ENCODE measurements around the gene TGFBR2. TPM values are rescaled to one million over a fixed set of nuclear protein-coding genes. Genes with fewer than 3 reads are reported as not detected.

The TGFBR2 gene
- total RNA-seq, 1 experiment from 2014 or later, result 103 TPM

- H3K9me3 Mint-ChIP-seq (ENCODE audit: unreplicated experiment), result no peaks in the 10 kb centered on the region
- peaks cover 22% of the 10 kb centered on the region for H3K36me3 Mint-ChIP-seq (ENCODE audit: insufficient read depth, unreplicated experiment)
- TSS peak; percentile 33 for BruUV-seq (replicated peaks)
- ChIA-PET CTCF (interaction anchor here (0.6 to 1.4 kb wide), 5 partner anchors 15 to 269 kb away, joined by 3 to 4 read pairs (median 3); no protein-coding TSS in a partner anchor), POLR2A (interaction anchor here (0.6 to 11.7 kb wide), 25 partner anchors 9 to 566 kb away, joined by 3 to 190 read pairs (median 6); no protein-coding TSS in a partner anchor)
- no peaks in the 10 kb centered on the region for H3K27me3 Mint-ChIP-seq (ENCODE audit: insufficient read depth, unreplicated experiment)
- DNase-seq (ENCODE audit: unreplicated experiment), result no peak
- intact Hi-C loops (cut with micrococcal nuclease), result loop anchor here (2.0 to 10.0 kb wide), 5 partner anchors 18 to 321 kb away; no protein-coding TSS in a partner anchor
- H3K4me1 Mint-ChIP-seq (ENCODE audit: insufficient read depth, unreplicated experiment), result peaks cover 56% of the 10 kb centered on the region
- peak overlapping the region; percentile 93 for H3K27ac Mint-ChIP-seq (ENCODE audit: low read depth, unreplicated experiment)
- peak overlapping the region; percentile 86 for H3K4me3 Mint-ChIP-seq (ENCODE audit: unreplicated experiment)
- no peak for TF ChIP-seq CTCF (IDR thresholded peaks at IDR 0.05; ENCODE audit: unreplicated experiment)
Measured at GRCh38 chr3:30608598-30608947, 2.2 kb downstream of the TGFBR2 start.

DNA sequence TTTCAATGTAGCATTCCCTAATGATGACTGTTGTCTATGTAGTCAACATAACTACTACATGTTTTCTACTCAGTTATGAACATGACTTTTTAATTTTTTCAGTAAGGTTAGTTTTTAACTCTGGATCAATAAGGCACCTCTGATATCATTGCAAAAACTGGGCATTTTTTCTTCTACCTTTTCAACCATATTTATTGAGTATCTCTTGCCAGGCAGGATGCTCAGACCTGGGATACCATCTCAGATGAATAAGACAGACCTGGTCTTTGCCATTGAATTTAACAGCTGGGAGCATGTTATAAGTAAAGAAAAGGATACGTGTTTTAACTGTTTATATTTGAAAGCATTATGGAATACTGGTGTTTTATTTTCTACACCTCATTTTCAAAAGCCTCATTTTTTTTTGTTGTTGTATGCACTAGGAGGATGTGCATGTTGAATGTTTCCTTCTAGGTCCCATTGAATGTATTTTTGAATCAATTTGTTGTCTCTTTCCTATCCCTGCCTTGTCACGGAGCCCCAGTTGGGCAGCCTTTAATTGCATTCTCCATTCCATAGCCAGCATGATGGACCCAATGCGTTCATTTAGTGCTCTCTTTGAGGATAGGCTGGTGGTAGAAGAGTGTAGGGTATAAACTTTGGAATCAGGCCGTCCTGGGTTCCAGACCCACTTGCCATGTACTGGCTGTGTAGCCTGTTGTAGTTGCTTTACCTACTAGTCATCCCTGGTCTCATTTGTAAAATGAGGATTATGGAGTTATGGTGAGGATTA, 3.7 kb downstream of the TGFBR2 start:
- peak overlapping the region; percentile 86 for H3K4me3 Mint-ChIP-seq (ENCODE audit: unreplicated experiment)
- no TSS peak for BruUV-seq (replicated peaks)
- no peak for DNase-seq (ENCODE audit: unreplicated experiment)
- no peaks in the 10 kb centered on the region for H3K9me3 Mint-ChIP-seq (ENCODE audit: unreplicated experiment)
- H3K27me3 Mint-ChIP-seq (ENCODE audit: insufficient read depth, unreplicated experiment), result no peaks in the 10 kb centered on the region
- ChIA-PET CTCF (interaction anchor here (0.6 kb wide), 1 partner anchor 40 kb away, joined by 3 read pairs; no protein-coding TSS in a partner anchor), POLR2A (interaction anchor here (0.6 to 11.7 kb wide), 14 partner anchors 11 to 432 kb away, joined by 3 to 190 read pairs (median 10); no protein-coding TSS in a partner anchor)
- peaks cover 25% of the 10 kb centered on the region for H3K36me3 Mint-ChIP-seq (ENCODE audit: insufficient read depth, unreplicated experiment)
- H3K27ac Mint-ChIP-seq (ENCODE audit: low read depth, unreplicated experiment), result peak overlapping the region; percentile 93
- H3K4me1 Mint-ChIP-seq (ENCODE audit: insufficient read depth, unreplicated experiment), result peaks cover 61% of the 10 kb centered on the region
- no peak for TF ChIP-seq CTCF (IDR thresholded peaks at IDR 0.05; ENCODE audit: unreplicated experiment)
- intact Hi-C loops (cut with micrococcal nuclease), result loop anchor here (2.0 to 10.0 kb wide), 5 partner anchors 17 to 323 kb away; no protein-coding TSS in a partner anchor

- no TSS peak for BruUV-seq (replicated peaks)
- Mint-ChIP-seq H3K9me3 (ENCODE audit: unreplicated experiment) (no peaks in the 10 kb centered on the region), H3K27me3 (ENCODE audit: insufficient read depth, unreplicated experiment) (no peaks in the 10 kb centered on the region), H3K27ac (ENCODE audit: low read depth, unreplicated experiment) (peak overlapping the region; percentile 93), H3K4me3 (ENCODE audit: unreplicated experiment) (peak overlapping the region; percentile 86), H3K36me3 (ENCODE audit: insufficient read depth, unreplicated experiment) (peaks cover 29% of the 10 kb centered on the region), H3K4me1 (ENCODE audit: insufficient read depth, unreplicated experiment) (peaks cover 61% of the 10 kb centered on the region)
- ChIA-PET CTCF (interaction anchor here (0.6 to 0.8 kb wide), 4 partner anchors 16 to 411 kb away, joined by 3 to 5 read pairs (median 3); no protein-coding TSS in a partner anchor), POLR2A (interaction anchor here (0.6 to 11.7 kb wide), 17 partner anchors 10 to 431 kb away, joined by 3 to 190 read pairs (median 5); no protein-coding TSS in a partner anchor)
- TF ChIP-seq CTCF (IDR thresholded peaks at IDR 0.05; ENCODE audit: unreplicated experiment), result no peak
- intact Hi-C loops (cut with micrococcal nuclease), result no loop called here
- no peak for DNase-seq (ENCODE audit: unreplicated experiment)
Measured at GRCh38 chr3:30610702-30611368, 4.4 kb downstream of the TGFBR2 start.

Data from MCF 10A (cell line).